ENCODE measurements around the gene MYT1. TPM values are rescaled to one million over a fixed set of nuclear protein-coding genes. Genes with fewer than 3 reads are reported as not detected.

MYT1 gene
- polyA plus RNA-seq, 1 experiment, result not detected

DNA sequence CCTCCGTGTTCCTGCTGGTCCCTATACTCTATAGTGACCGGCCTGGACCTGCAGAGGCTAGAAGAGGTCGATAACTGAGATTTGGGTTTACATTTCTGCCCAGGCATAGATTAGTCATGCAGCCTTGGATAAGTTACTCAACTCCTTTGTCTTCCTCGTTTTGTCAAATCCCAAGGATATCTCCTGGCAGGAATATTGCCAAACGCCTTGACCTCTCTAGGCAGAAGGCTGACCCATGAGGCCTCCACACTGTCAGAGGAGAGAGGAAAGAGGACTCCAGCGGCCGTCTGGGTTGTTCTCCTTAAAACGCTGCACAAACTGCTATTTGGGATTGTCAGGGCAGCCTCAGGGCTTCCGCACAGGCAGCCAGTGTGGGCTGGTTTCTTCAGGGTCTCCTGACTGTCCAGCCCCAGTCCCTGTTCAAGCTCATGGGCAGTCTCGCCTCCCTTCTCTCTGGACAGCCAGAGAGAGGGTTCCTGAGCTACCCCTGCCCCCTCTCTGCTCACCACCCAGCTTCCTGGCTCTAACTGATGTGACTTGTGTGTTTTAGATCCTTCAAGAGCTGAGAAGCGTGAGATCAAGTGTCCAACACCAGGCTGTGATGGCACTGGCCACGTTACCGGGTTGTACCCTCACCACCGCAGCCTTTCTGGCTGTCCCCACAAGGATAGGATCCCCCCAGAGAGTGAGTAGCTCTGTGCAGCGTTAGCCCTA, 46.6 kb downstream of the MYT1 start:
- Histone ChIP-seq H3K4me3 (ENCODE audit: low read depth, low read length) (no peak overlapping the region), H3K27me3 (ENCODE audit: control insufficient read depth, insufficient read depth, low read length) (peaks cover 37% of the 10 kb centered on the region)
- CTCF ChIA-PET, result interaction anchor here (2.2 kb wide), 1 partner anchor 14 kb away, joined by 8 read pairs; no protein-coding TSS in a partner anchor

DNA sequence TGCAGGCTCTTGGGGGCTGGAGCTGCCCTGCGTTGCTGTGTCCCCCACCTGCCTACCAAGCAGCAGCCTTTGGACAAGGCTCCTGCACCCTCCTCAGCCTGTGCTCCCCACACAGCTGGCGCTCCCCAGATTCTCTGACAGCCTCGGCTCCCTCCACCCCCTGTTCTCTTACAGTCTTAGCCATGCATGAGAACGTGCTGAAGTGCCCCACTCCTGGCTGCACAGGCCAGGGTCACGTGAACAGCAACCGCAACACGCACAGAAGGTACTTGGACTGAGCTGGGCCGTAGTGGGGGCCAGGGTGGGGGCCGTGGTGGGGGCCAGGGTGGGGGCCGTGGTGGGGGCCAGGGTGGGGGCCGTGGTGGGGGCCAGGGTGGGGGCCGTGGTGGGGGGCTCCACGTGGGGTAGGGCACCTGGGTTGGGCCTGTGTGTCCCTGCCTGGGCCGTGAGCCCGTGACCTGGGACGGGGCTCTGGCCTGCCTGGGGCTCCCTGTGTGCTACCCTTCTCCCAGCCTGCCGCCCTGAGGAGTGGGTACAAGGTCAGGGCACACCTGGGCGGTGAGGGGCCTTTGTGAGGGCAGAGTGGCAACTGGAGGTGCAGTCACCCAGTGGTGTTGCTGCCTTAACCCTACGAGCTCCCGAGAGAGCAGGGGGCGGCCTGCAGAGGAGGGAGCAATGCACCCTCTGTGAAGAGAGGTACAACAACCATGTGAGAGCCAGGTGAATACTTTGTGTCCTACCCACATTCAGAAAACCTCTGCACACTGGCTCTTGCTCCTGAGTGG, 47.8 kb downstream of the MYT1 start:
- no peak overlapping the region for H3K27ac ChIP-seq (ENCODE audit: low read depth, low read length)
- H3K27me3 ChIP-seq (ENCODE audit: control insufficient read depth, insufficient read depth, low read length), result peaks cover 47% of the 10 kb centered on the region
- no peak for DNase-seq (ENCODE audit: low read depth, low spot score)
- no peak overlapping the region for H3K4me3 ChIP-seq (ENCODE audit: low read depth, low read length)
- CTCF ChIA-PET, result interaction anchor here (1.4 to 2.2 kb wide), 2 partner anchors 11 to 12 kb away, joined by 4 to 8 read pairs; no protein-coding TSS in a partner anchor
- POLR2A ChIA-PET, result interaction anchor here (1.1 kb wide), 1 partner anchor 12 kb away, joined by 4 read pairs; no protein-coding TSS in a partner anchor
- TF ChIP-seq CTCF (IDR thresholded peaks at IDR 0.05; ENCODE audit: low read depth, low read length), result no peak
- no peaks in the 10 kb centered on the region for H3K9me3 ChIP-seq (ENCODE audit: control insufficient read depth, insufficient read depth, low read length)

More for the DNA sequence above, 46.6 kb downstream of the MYT1 start:
- DNase-seq (ENCODE audit: low read depth, low spot score), result no peak
- Histone ChIP-seq H3K27ac (ENCODE audit: low read depth, low read length) (no peak overlapping the region), H3K9me3 (ENCODE audit: control insufficient read depth, insufficient read depth, low read length) (no peaks in the 10 kb centered on the region)
- POLR2A ChIA-PET, result no interaction called here
- no peak for TF ChIP-seq CTCF (IDR thresholded peaks at IDR 0.05; ENCODE audit: low read depth, low read length)

GRCh38 chr20:64212755-64213154, 48.5 kb downstream of the MYT1 start:
- CTCF ChIA-PET, result interaction anchor here (1.4 to 2.2 kb wide), 2 partner anchors 10 to 12 kb away, joined by 4 to 8 read pairs; no protein-coding TSS in a partner anchor
- Histone ChIP-seq H3K9me3 (ENCODE audit: control insufficient read depth, insufficient read depth, low read length) (no peaks in the 10 kb centered on the region), H3K27ac (ENCODE audit: low read depth, low read length) (no peak overlapping the region), H3K27me3 (ENCODE audit: control insufficient read depth, insufficient read depth, low read length) (peaks cover 48% of the 10 kb centered on the region), H3K4me3 (ENCODE audit: low read depth, low read length) (no peak overlapping the region)
- no peak for TF ChIP-seq CTCF (IDR thresholded peaks at IDR 0.05; ENCODE audit: low read depth, low read length)
- DNase-seq (ENCODE audit: low read depth, low spot score), result no peak
- POLR2A ChIA-PET, result interaction anchor here (1.1 kb wide), 1 partner anchor 12 kb away, joined by 4 read pairs; no protein-coding TSS in a partner anchor

GRCh38 chr20:64214113-64214512, 49.9 kb downstream of the MYT1 start:
- Histone ChIP-seq H3K9me3 (ENCODE audit: control insufficient read depth, insufficient read depth, low read length) (no peaks in the 10 kb centered on the region), H3K4me3 (ENCODE audit: low read depth, low read length) (no peak overlapping the region), H3K27ac (ENCODE audit: low read depth, low read length) (no peak overlapping the region), H3K27me3 (ENCODE audit: control insufficient read depth, insufficient read depth, low read length) (peaks cover 55% of the 10 kb centered on the region)
- no peak for TF ChIP-seq CTCF (IDR thresholded peaks at IDR 0.05; ENCODE audit: low read depth, low read length)
- DNase-seq (ENCODE audit: low read depth, low spot score), result no peak
- ChIA-PET CTCF (no interaction called here), POLR2A (no interaction called here)

Measured in AG04450 (cell line).